ENCODE results near the gene CGNL1. TPM values are rescaled to one million over a fixed set of nuclear protein-coding genes. Genes with fewer than 3 reads are reported as not detected.

Gene CGNL1
- total RNA-seq, 4 donors from 2014 or later: 40.7 to 74.4 (median 56.0) TPM

- TF ChIP-seq POLR2A (IDR thresholded peaks at IDR 0.05) (no peak), CTCF (IDR thresholded peaks at IDR 0.05) (no peak)
- Histone ChIP-seq H3K4me1 (peaks cover 82 to 95% of the 10 kb centered on the region in 2 donors), H3K36me3 (no peaks in the 10 kb centered on the region), H3K4me3 (replicated peaks in 1 of 3) (no peak overlapping the region), H3K9me3 (no peaks in the 10 kb centered on the region), H3K27me3 (no peaks in the 10 kb centered on the region), H3K27ac (peak overlapping the region; percentile 87 to 99 (median 91))
- intact Hi-C loops (cut with DNase I): no loop called here
- 98 to 99% methylated on average over 6 of the region's 6 CpGs for WGBS, 2 donors
- DNase-seq: peak in 1 of 2 donors; percentile 4
Observed at GRCh38 chr15:57503051-57503702, 126.9 kb downstream of the CGNL1 start.

GRCh38 chr15:57503911-57504598, 127.8 kb downstream of the CGNL1 start:
- DNase-seq: peak in 1 of 2 donors; percentile 37
- intact Hi-C loops (cut with DNase I): no loop called here
- Histone ChIP-seq H3K36me3 (no peaks in the 10 kb centered on the region), H3K27ac (peak overlapping the region; percentile 91 to 99 (median 91)), H3K4me1 (peaks cover 80 to 96% of the 10 kb centered on the region in 2 donors), H3K27me3 (no peaks in the 10 kb centered on the region), H3K9me3 (no peaks in the 10 kb centered on the region), H3K4me3 (replicated peaks in 1 of 3) (no peak overlapping the region)
- 82 to 88% methylated on average over 9 of the region's 9 CpGs for WGBS, 2 donors
- no peak for TF ChIP-seq POLR2A (IDR thresholded peaks at IDR 0.05)
- no peak for TF ChIP-seq CTCF (IDR thresholded peaks at IDR 0.05)

GRCh38 chr15:57504599-57504940, 128.3 kb downstream of the CGNL1 start:
- TF ChIP-seq POLR2A (IDR thresholded peaks at IDR 0.05) (no peak), CTCF (IDR thresholded peaks at IDR 0.05) (no peak)
- 75 to 100% methylated on average over 1 of the region's 1 CpG for WGBS, 2 donors
- peaks cover 80 to 96% of the 10 kb centered on the region in 2 donors for H3K4me1 ChIP-seq
- no peaks in the 10 kb centered on the region for H3K36me3 ChIP-seq
- no peaks in the 10 kb centered on the region for H3K9me3 ChIP-seq
- no peaks in the 10 kb centered on the region for H3K27me3 ChIP-seq
- no peak for DNase-seq
- peak overlapping the region; percentile 91 to 99 (median 91) for H3K27ac ChIP-seq
- H3K4me3 ChIP-seq (replicated peaks in 1 of 3): no peak overlapping the region
- intact Hi-C loops (cut with DNase I): no loop called here

GRCh38 chr15:57505056-57505715, 128.9 kb downstream of the CGNL1 start:
- 77 to 81% methylated on average over 10 of the region's 10 CpGs for WGBS, 2 donors
- Histone ChIP-seq H3K36me3 (no peaks in the 10 kb centered on the region), H3K27me3 (no peaks in the 10 kb centered on the region), H3K4me3 (replicated peaks in 1 of 3) (no peak overlapping the region), H3K4me1 (peaks cover 80 to 96% of the 10 kb centered on the region in 2 donors), H3K9me3 (no peaks in the 10 kb centered on the region), H3K27ac (peak overlapping the region; percentile 91 to 99 (median 91))
- intact Hi-C loops (cut with DNase I): no loop called here
- peak in 1 of 2 donors; percentile 25 for DNase-seq
- no peak for TF ChIP-seq POLR2A (IDR thresholded peaks at IDR 0.05)
- TF ChIP-seq CTCF (IDR thresholded peaks at IDR 0.05): no peak
